Neural cell (in vitro differentiated cells): ENCODE data around the gene CCDC158.

Experiments used
- CTCF ChIP-seq: fragments of 450-650 bp; IDR thresholded peaks from 2 replicates; pipeline ENCODE4 v1.5.1; 2014; ENCODE audit warnings: antibody characterized with exemption, mild to moderate bottlenecking, moderate library complexity; ENCODE audit not compliant: poor library complexity, severe bottlenecking
- EZH2 ChIP-seq: fragments of 200-600, 300-800 bp; shearing (Covaris generic), sonication (generic); IDR thresholded peaks from 2 replicates; pipeline ENCODE4 v1.6.1; 2014; ENCODE audit warnings: antibody characterized with exemption, low read length, borderline replicate concordance, mild to moderate bottlenecking; ENCODE audit not compliant: insufficient read depth, poor library complexity, severe bottlenecking
- MXI1 ChIP-seq: fragments of 450-650 bp; conservative IDR thresholded peaks from 2 replicates; pipeline ENCODE4 v1.6.1; 2014; ENCODE audit warnings: antibody characterized with exemption, mild to moderate bottlenecking; ENCODE audit not compliant: poor library complexity, severe bottlenecking
- SMC3 ChIP-seq: fragments of 450-650 bp; conservative IDR thresholded peaks from 2 replicates; pipeline ENCODE4 v1.6.1; 2014; ENCODE audit warnings: antibody characterized with exemption, mild to moderate bottlenecking, moderate library complexity; ENCODE audit not compliant: poor library complexity
- TAF1 ChIP-seq: IDR thresholded peaks from 2 replicates; pipeline ENCODE4 v1.6.1; 2012; ENCODE audit warnings: low read depth

- TF ChIP-seq CTCF (no peak), TAF1 (no peak), MXI1 (no peak), EZH2 (no peak), SMC3 (no peak)
Observed at GRCh38 chr4:76266627-76267026, 154.3 kb downstream of the CCDC158 start.
